Measurements from ENCODE around the gene LCE2D.
"Not testable (repeated sequence)": the region's sequence is repeated elsewhere in the genome, so short reads cannot be mapped to it uniquely, and the experiment has no call there.

LCE2D gene

GRCh38 chr1:152681616-152682015 lies 18.4 kb downstream of the LCE2D start:
- no peak for TF ChIP-seq ZFP30 (CRISPR knock-in tag; IDR thresholded peaks at IDR 0.05)
- TF ChIP-seq ISL1 (CRISPR knock-in tag; IDR thresholded peaks at IDR 0.05): no peak
- no peak for TF ChIP-seq ARNTL (CRISPR knock-in tag; IDR thresholded peaks at IDR 0.05; ENCODE audit: borderline replicate concordance, low read depth)
- TF ChIP-seq RARB (CRISPR knock-in tag; IDR thresholded peaks at IDR 0.05): no peak
- no peak for TF ChIP-seq ZC3H10 (CRISPR knock-in tag; IDR thresholded peaks at IDR 0.05)
- no peak for ATAC-seq

GRCh38 chr1:152683846-152684245 lies 20.7 kb downstream of the LCE2D start:
- ATAC-seq: no peak
- TF ChIP-seq RARB (CRISPR knock-in tag; IDR thresholded peaks at IDR 0.05) (no peak), ZFP3 (CRISPR knock-in tag; IDR thresholded peaks at IDR 0.05) (no peak), ZNF565 (CRISPR knock-in tag; conservative IDR thresholded peaks at IDR 0.05; ENCODE audit: low read depth) (no peak), ISL1 (CRISPR knock-in tag; IDR thresholded peaks at IDR 0.05) (no peak), PATZ1 (CRISPR knock-in tag; IDR thresholded peaks at IDR 0.05; ENCODE audit: borderline replicate concordance) (no peak), OSR1 (CRISPR knock-in tag; IDR thresholded peaks at IDR 0.05) (no peak), ZC3H10 (CRISPR knock-in tag; IDR thresholded peaks at IDR 0.05) (no peak), POU6F1 (CRISPR knock-in tag; IDR thresholded peaks at IDR 0.05; ENCODE audit: borderline replicate concordance, low read depth) (no peak), ZNF70 (CRISPR knock-in tag; IDR thresholded peaks at IDR 0.05) (no peak), CSDC2 (CRISPR knock-in tag; IDR thresholded peaks at IDR 0.05) (no peak)

- not testable (repeated sequence) for ATAC-seq
Measured at GRCh38 chr1:152685823-152686222, 22.6 kb downstream of the LCE2D start, which contains the start of gene LCE2B. TSS of gene LCE2B (plus strand) at chr1:152686123. CDS start at chr1:152686844, 721 bp downstream.

- TF ChIP-seq ESRRG (CRISPR knock-in tag; IDR thresholded peaks at IDR 0.05) (no peak), ARNTL (CRISPR knock-in tag; IDR thresholded peaks at IDR 0.05; ENCODE audit: borderline replicate concordance, low read depth) (no peak), PPARA (CRISPR knock-in tag; IDR thresholded peaks at IDR 0.05; ENCODE audit: borderline replicate concordance) (no peak), PATZ1 (CRISPR knock-in tag; IDR thresholded peaks at IDR 0.05; ENCODE audit: borderline replicate concordance) (no peak), CSDC2 (CRISPR knock-in tag; IDR thresholded peaks at IDR 0.05) (no peak), ZNF565 (CRISPR knock-in tag; conservative IDR thresholded peaks at IDR 0.05; ENCODE audit: low read depth) (no peak), POU6F1 (CRISPR knock-in tag; IDR thresholded peaks at IDR 0.05; ENCODE audit: borderline replicate concordance, low read depth) (no peak), BACH2 (CRISPR knock-in tag; IDR thresholded peaks at IDR 0.05; ENCODE audit: borderline replicate concordance) (no peak)
- no peak for ATAC-seq
Measured at GRCh38 chr1:152697701-152698600, 34.8 kb downstream of the LCE2D start, which contains the start of gene LCE2A. TSS of gene LCE2A (plus strand) at chr1:152698345. CDS start at chr1:152698902, 557 bp downstream.

GRCh38 chr1:152699746-152700145 lies 36.6 kb downstream of the LCE2D start:
- ATAC-seq: no peak; the same call in 2 of the 3 replicates
- TF ChIP-seq ZFP3 (CRISPR knock-in tag; IDR thresholded peaks at IDR 0.05) (no peak), GLIS3 (CRISPR knock-in tag; IDR thresholded peaks at IDR 0.05) (no peak), TCF4 (CRISPR knock-in tag; IDR thresholded peaks at IDR 0.05; ENCODE audit: borderline replicate concordance) (no peak), CSDC2 (CRISPR knock-in tag; IDR thresholded peaks at IDR 0.05) (no peak), TSHZ2 (CRISPR knock-in tag; IDR thresholded peaks at IDR 0.05) (no peak), BACH2 (CRISPR knock-in tag; IDR thresholded peaks at IDR 0.05; ENCODE audit: borderline replicate concordance) (no peak), TOX (CRISPR knock-in tag; IDR thresholded peaks at IDR 0.05; ENCODE audit: borderline replicate concordance) (no peak), ESRRG (CRISPR knock-in tag; IDR thresholded peaks at IDR 0.05) (no peak), CREB5 (CRISPR knock-in tag; IDR thresholded peaks at IDR 0.05; ENCODE audit: low read depth) (no peak)
